DOHH2 (cell line): Measurements from ENCODE around the gene UBTD1.

Experiments used
- H3F3A ChIP-seq: fragments of 200-600 bp; sonication (generic), shearing (Covaris generic); 2 replicates; pipeline ENCODE4 v1.6.0; 2016; ENCODE audit warnings: antibody characterized with exemption, mild to moderate bottlenecking; ENCODE audit not compliant: control insufficient read depth, insufficient read depth
- H3K27ac ChIP-seq: fragments of 200-600 bp; sonication (generic); 2 replicates; pipeline ENCODE4 v1.5.1; 2014; ENCODE audit warnings: low read depth, mild to moderate bottlenecking, low read length, moderate library complexity
- H3K27me3 ChIP-seq: fragments of 200-600 bp; sonication (generic); 2 replicates; pipeline ENCODE4 v1.6.1; 2014; ENCODE audit warnings: mild to moderate bottlenecking, low read length, mixed read lengths; ENCODE audit not compliant: control insufficient read depth
- H3K36me3 ChIP-seq: fragments of 200-600 bp; sonication (generic); 2 replicates; pipeline ENCODE4 v1.6.1; 2014; ENCODE audit warnings: mild to moderate bottlenecking, low read length, moderate library complexity, mixed read lengths; ENCODE audit not compliant: control insufficient read depth
- H3K4me1 ChIP-seq: fragments of 200-600 bp; sonication (generic); 2 replicates; pipeline ENCODE4 v1.6.1; 2014; ENCODE audit warnings: mild to moderate bottlenecking, low read length, mixed read lengths; ENCODE audit not compliant: control insufficient read depth
- H3K4me2 ChIP-seq: fragments of 200-600 bp; sonication (generic); 2 replicates; pipeline ENCODE4 v1.6.0; 2014; ENCODE audit warnings: mild to moderate bottlenecking, low read length, moderate library complexity
- H3K4me3 ChIP-seq: fragments of 200-600 bp; sonication (generic); 2 replicates; pipeline ENCODE4 v1.5.1; 2014; ENCODE audit warnings: mild to moderate bottlenecking, low read length, mixed read lengths
- H3K79me2 ChIP-seq: fragments of 200-600 bp; sonication (generic); 2 replicates; pipeline ENCODE4 v1.6.1; 2014; ENCODE audit warnings: mild to moderate bottlenecking, low read length, mixed read lengths; ENCODE audit not compliant: control insufficient read depth
- H3K9me2 ChIP-seq: fragments of 200-600 bp; sonication (generic); replicated peaks from 2 replicates; pipeline ENCODE4 v1.6.1; 2014; ENCODE audit warnings: mild to moderate bottlenecking, low read length, mixed read lengths; ENCODE audit not compliant: control insufficient read depth
- H3K9me3 ChIP-seq: fragments of 200-600 bp; sonication (generic); 2 replicates; pipeline ENCODE4 v1.6.1; 2014; ENCODE audit warnings: antibody characterized with exemption, low read length, mixed read lengths; ENCODE audit not compliant: control insufficient read depth, insufficient read depth
- H4K20me1 ChIP-seq: fragments of 200-600 bp; sonication (generic); 2 replicates; pipeline ENCODE4 v1.6.0; 2014; ENCODE audit warnings: low read depth, mild to moderate bottlenecking, antibody characterized with exemption, low read length, moderate library complexity; ENCODE audit not compliant: control insufficient read depth, insufficient read depth
- CTCF ChIP-seq: fragments of 200-600 bp; sonication (generic); IDR thresholded peaks from one replicate; pipeline ENCODE4 v1.5.1; 2014; ENCODE audit warnings: antibody characterized with exemption, mild to moderate bottlenecking, low read depth, low read length; ENCODE audit not compliant: poor library complexity, severe bottlenecking
- EZH2phosphoT487 ChIP-seq: fragments of 200-600 bp; sonication (generic); IDR thresholded peaks from 2 replicates; pipeline ENCODE4 v1.6.1; 2017; ENCODE audit warnings: borderline replicate concordance, mild to moderate bottlenecking, antibody characterized with exemption, low read length, moderate library complexity, mixed read lengths

Gene UBTD1

GRCh38 chr10:97584798-97585438 is 86.2 kb downstream of the UBTD1 start:
- no peak overlapping the region for H3K27ac ChIP-seq
- H3K9me2 ChIP-seq, result no peaks in the 10 kb centered on the region
- no peak overlapping the region for H3K4me2 ChIP-seq

GRCh38 chr10:97585439-97585811 is 86.7 kb downstream of the UBTD1 start:
- Histone ChIP-seq H3K27ac (no peak overlapping the region), H3K4me3 (no peak overlapping the region), H3K79me2 (no peaks in the 10 kb centered on the region), H3K9me3 (no peaks in the 10 kb centered on the region), H3K9me2 (no peaks in the 10 kb centered on the region), H3K36me3 (no peaks in the 10 kb centered on the region), H3F3A (no peaks in the 10 kb centered on the region), H3K27me3 (no peaks in the 10 kb centered on the region), H3K4me2 (no peak overlapping the region), H3K4me1 (no peaks in the 10 kb centered on the region), H4K20me1 (no peaks in the 10 kb centered on the region)
- TF ChIP-seq EZH2phosphoT487 (no peak), CTCF (no peak)

More at GRCh38 chr10:97584798-97585438, 86.2 kb downstream of the UBTD1 start:
- Histone ChIP-seq H3K27me3 (no peaks in the 10 kb centered on the region), H3K36me3 (no peaks in the 10 kb centered on the region), H3K9me3 (no peaks in the 10 kb centered on the region), H3F3A (no peaks in the 10 kb centered on the region), H4K20me1 (no peaks in the 10 kb centered on the region), H3K79me2 (no peaks in the 10 kb centered on the region), H3K4me1 (no peaks in the 10 kb centered on the region), H3K4me3 (no peak overlapping the region)
- TF ChIP-seq EZH2phosphoT487 (no peak), CTCF (no peak)

- Histone ChIP-seq H3K4me2 (no peak overlapping the region), H3K4me1 (peaks cover 9% of the 10 kb centered on the region; the same call in 1 of the 2 replicates), H3K36me3 (no peaks in the 10 kb centered on the region)
These were observed 88.5 kb downstream of the UBTD1 start for GRCh38 chr10:97587183-97587582.

More at GRCh38 chr10:97587183-97587582, 88.5 kb downstream of the UBTD1 start:
- Histone ChIP-seq H3K27ac (no peak overlapping the region), H3K9me2 (no peaks in the 10 kb centered on the region), H3K79me2 (no peaks in the 10 kb centered on the region), H3K4me3 (no peak overlapping the region), H3K9me3 (no peaks in the 10 kb centered on the region), H4K20me1 (no peaks in the 10 kb centered on the region), H3K27me3 (no peaks in the 10 kb centered on the region), H3F3A (no peaks in the 10 kb centered on the region)
- TF ChIP-seq CTCF (no peak), EZH2phosphoT487 (no peak)
